SK-N-MC (cell line): ENCODE measurements around the gene GRIP1.

ENCODE experiments used
- EZH2 ChIP-seq: fragments of 200-600 bp; sonication (generic); IDR thresholded peaks from one replicate; pipeline ENCODE4 v1.6.1; 2017; ENCODE audit warnings: antibody characterized with exemption
- FOXP2 ChIP-seq: optimal IDR thresholded peaks from 2 replicates; pipeline ENCODE3; 2011; ENCODE audit warnings: mild to moderate bottlenecking, moderate library complexity; ENCODE audit not compliant: insufficient read depth; ENCODE audit errors: extremely low read length, control extremely low read depth
- POLR2AphosphoS5 ChIP-seq: IDR thresholded peaks from 2 replicates; pipeline ENCODE4 v1.6.1; 2012; ENCODE audit warnings: mild to moderate bottlenecking, low read depth, low read length, borderline replicate concordance

DNA sequence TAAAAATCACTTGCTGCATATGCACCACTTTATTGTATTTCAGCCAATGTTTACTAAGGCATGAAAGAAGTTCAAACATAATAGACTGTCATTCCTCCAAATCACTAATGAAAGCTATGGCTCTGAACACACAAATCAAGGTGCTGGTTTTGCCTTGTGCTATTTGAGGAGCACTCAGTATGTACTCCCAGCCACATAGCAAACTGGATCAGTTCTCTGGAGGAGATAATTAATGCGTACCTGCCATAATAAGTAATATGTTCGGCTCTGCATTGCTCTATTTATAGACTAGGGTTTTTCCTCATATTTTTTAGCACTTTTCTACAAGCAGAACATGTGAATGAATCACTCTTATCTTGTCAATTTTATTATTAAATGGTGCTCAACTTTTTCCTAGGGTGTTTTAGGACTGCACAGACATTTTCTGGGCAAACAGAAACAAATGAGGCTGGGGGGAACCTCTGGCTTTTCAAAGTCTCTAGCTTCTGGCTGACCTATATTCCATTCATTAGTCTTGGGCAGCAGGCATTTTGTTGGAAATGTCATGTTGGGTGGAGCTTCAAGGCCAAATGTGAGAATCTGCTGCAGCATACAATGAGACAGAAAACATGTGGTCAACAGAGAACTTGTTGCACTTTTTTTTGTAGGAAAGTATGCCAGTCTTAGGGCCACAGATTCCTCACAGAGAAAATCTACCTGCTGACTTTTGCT lies 88.4 kb downstream of the GRIP1 start:
- TF ChIP-seq EZH2 (no peak), POLR2AphosphoS5 (no peak), FOXP2 (no peak)
